ENCODE results near the gene ARHGEF6.

Gene ARHGEF6

DNA sequence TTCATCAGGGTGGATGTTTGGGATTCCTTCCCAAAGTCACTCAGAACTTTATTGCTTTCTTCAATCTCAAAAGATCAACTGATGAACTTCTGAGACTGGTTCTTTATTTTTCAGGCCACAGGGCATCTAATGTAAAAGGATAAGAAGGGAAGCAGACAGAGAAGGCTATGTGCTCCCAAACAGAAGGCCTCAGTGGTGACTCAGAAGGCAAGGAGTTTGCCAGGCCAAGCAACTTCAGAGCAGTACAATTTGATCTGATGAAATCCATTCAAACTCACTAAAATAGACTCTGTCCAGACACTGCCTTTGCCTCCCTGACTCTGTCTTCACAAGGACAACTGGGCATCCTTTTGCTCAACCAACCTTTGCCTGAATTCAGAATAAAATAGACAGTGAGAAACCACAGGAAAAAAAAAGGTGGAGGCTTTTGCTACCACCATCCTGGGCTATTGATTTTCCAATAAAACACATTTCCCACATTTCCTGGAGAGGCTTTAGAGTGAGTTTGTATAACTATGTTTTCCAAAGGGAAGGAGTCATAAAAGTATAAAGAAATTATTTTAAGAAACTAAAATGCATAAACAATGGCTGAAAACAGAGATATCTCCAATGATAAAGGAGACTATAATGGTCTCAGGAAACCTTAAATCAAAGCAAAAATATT is 55.2 kb downstream of the ARHGEF6 start:
- no peaks in the 10 kb centered on the region for H3K4me1 Mint-ChIP-seq
- H3K27me3 Mint-ChIP-seq (ENCODE audit: low read depth, poor library complexity) = no peaks in the 10 kb centered on the region
- no peak overlapping the region for H3K4me3 Mint-ChIP-seq
- H3K9me3 Mint-ChIP-seq = peaks cover 33% of the 10 kb centered on the region
- no peak for DNase-seq
- TF ChIP-seq, protein P1, sequence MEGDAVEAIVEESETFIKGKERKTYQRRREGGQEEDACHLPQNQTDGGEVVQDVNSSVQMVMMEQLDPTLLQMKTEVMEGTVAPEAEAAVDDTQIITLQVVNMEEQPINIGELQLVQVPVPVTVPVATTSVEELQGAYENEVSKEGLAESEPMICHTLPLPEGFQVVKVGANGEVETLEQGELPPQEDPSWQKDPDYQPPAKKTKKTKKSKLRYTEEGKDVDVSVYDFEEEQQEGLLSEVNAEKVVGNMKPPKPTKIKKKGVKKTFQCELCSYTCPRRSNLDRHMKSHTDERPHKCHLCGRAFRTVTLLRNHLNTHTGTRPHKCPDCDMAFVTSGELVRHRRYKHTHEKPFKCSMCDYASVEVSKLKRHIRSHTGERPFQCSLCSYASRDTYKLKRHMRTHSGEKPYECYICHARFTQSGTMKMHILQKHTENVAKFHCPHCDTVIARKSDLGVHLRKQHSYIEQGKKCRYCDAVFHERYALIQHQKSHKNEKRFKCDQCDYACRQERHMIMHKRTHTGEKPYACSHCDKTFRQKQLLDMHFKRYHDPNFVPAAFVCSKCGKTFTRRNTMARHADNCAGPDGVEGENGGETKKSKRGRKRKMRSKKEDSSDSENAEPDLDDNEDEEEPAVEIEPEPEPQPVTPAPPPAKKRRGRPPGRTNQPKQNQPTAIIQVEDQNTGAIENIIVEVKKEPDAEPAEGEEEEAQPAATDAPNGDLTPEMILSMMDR (IDR thresholded peaks at IDR 0.05) = no peak
- H3K36me3 Mint-ChIP-seq (ENCODE audit: low read depth) = no peaks in the 10 kb centered on the region
- no peak overlapping the region for H3K27ac Mint-ChIP-seq

DNA sequence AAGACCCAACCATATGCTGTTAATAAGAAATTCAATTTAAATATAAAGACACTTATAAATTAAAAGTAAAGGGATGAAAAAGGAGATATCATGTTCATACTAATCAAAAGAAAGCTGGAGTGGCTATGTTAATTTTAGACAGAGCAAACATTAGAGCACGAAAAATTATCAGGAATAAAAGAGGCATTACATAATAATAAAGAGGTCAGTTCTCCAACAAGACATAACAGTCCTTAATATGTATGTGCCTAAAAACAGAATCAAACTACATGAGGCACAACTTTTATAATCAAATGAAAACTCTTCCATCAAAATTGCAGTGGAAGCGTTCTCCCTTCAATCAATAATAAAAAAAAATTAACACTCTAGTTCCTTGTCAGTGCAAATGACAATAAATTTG is 62.6 kb downstream of the ARHGEF6 start:
- no peaks in the 10 kb centered on the region for H3K4me1 Mint-ChIP-seq
- no peak for DNase-seq
- no peak overlapping the region for H3K27ac Mint-ChIP-seq
- H3K36me3 Mint-ChIP-seq (ENCODE audit: low read depth) = no peaks in the 10 kb centered on the region
- H3K27me3 Mint-ChIP-seq (ENCODE audit: low read depth, poor library complexity) = peaks cover 4% of the 10 kb centered on the region
- no peak overlapping the region for H3K4me3 Mint-ChIP-seq
- H3K9me3 Mint-ChIP-seq = peaks cover 30% of the 10 kb centered on the region
- TF ChIP-seq, protein P1 (IDR thresholded peaks at IDR 0.05) = no peak

DNA sequence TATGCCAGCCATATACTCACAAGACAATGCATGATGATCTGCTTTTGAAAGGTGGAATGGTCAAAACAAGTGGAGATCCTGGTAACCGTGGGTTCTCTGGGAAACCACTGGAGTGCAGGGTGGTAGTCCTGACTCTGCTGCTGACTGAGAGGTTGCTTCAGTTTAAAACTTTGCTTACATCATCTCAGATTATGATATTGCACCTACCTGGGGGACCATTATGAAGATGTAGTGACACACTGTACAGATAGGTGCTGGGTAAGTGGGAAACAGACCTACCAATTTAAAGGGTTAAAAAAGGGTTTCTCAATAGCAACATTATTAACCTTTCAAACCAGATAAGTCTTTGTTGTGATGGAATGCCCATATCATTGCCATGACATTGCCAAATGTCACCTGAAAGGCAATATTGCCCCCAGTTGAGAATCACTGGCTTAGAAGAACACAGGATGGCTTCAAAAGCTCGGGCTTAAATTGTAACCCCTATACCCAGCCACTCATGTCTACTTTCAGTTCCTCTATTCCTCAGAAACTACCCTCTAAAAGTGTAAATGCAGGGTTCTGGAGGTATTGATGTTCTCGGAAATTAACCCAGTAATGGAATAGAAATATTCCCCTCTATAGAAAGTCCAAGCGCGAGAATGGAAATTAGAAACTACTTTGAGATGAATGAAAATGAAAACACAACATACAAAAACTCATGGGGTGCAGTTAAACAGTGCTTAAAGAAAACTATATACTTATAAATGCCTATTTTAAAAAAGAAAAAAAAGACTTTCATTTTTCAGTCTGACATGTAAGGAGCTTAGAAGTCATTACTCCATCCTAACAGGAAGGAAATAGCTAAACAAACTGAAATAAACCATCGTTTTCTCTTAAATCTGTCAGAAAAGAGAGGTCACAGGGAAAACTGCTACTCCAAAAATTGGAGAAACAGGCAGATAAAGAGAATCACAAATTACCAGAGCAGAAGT is 65.8 kb downstream of the ARHGEF6 start:
- no peak overlapping the region for H3K4me3 Mint-ChIP-seq
- H3K4me1 Mint-ChIP-seq = no peaks in the 10 kb centered on the region
- no peak overlapping the region for H3K27ac Mint-ChIP-seq
- peaks cover 4% of the 10 kb centered on the region for H3K27me3 Mint-ChIP-seq (ENCODE audit: low read depth, poor library complexity)
- TF ChIP-seq, protein P1 (IDR thresholded peaks at IDR 0.05) = no peak
- DNase-seq = no peak
- peaks cover 2% of the 10 kb centered on the region for H3K9me3 Mint-ChIP-seq
- no peaks in the 10 kb centered on the region for H3K36me3 Mint-ChIP-seq (ENCODE audit: low read depth)

DNA sequence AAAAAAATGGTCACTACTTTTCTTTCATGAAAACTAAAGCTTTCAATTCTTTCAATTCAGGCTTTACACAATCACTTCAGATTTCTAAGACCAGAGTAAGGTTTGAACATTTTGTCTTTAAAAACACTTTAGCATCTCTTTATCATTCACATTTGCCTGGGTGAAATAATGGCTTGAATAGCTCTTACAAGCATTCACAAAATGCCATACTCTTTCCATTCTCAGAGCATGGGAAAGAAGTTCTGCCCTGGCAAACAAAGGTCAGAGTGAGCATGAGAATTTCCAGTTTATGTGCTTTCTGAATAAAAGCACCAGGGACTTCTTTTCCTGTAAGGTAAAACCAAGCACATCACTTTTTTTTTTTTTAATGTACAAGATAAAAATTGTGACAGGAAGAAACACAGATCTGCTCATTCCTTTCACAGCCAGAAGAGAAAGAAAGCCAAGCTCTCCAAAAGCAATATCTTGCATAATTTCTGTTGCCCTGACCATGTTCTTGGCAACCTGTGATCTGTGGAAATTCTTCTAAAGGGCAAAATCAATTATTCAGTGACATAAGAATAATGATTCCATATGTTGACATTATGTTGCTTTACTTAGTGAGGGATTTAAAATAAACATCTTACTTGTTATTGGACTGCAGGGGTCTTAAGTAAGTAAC is 68.0 kb downstream of the ARHGEF6 start:
- Mint-ChIP-seq H3K4me3 (no peak overlapping the region), H3K36me3 (ENCODE audit: low read depth) (no peaks in the 10 kb centered on the region), H3K27me3 (ENCODE audit: low read depth, poor library complexity) (peaks cover 4% of the 10 kb centered on the region), H3K9me3 (peaks cover 3% of the 10 kb centered on the region), H3K4me1 (no peaks in the 10 kb centered on the region), H3K27ac (no peak overlapping the region)
- TF ChIP-seq, protein P1 (IDR thresholded peaks at IDR 0.05) = no peak
- DNase-seq = no peak

DNA sequence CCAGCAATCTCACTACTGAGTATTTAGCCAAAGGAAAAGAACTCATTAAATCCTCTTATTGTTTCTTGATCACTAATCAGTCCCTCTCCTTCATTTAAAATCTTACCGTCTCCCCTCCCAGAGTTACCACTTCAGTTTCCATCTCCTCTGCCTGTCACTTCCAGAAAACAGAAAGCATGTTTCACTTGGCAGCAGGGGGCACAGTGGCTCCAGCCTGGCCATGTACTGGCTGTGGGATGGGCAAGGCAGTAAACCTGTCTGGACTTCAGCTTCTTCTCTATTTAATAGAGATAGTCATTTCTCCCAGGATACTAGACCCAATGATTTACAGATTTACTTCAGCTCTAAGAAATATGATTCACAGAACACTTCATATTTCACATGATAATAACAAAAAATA is 69.6 kb downstream of the ARHGEF6 start:
- TF ChIP-seq, protein P1 (IDR thresholded peaks at IDR 0.05) = no peak
- Mint-ChIP-seq H3K9me3 (peaks cover 10% of the 10 kb centered on the region), H3K36me3 (ENCODE audit: low read depth) (no peaks in the 10 kb centered on the region), H3K27me3 (ENCODE audit: low read depth, poor library complexity) (peaks cover 4% of the 10 kb centered on the region), H3K4me3 (no peak overlapping the region), H3K27ac (no peak overlapping the region), H3K4me1 (no peaks in the 10 kb centered on the region)
- peak; percentile 15 for DNase-seq

Measured in nephron progenitor cell (in vitro differentiated cells).